IPS DF 4.7 (cell line): ENCODE data around the gene C4A.
"Not testable (repeated sequence)": the region's sequence is repeated elsewhere in the genome, so short reads cannot be mapped to it uniquely, and the experiment has no call there.

Experiments
- DNase-seq: peaks from one replicate; pipeline ENCODE4 v3.0.0-alpha.2; 2013; ENCODE audit warnings: low spot score; ENCODE audit errors: extremely low read depth

C4A gene

GRCh38 chr6:32047855-32048766 lies 66.3 kb downstream of the C4A start:
- DNase-seq = peak; percentile 46

- DNase-seq = not testable (repeated sequence)
Observed at GRCh38 chr6:32049149-32049548, 67.3 kb downstream of the C4A start.

GRCh38 chr6:32049736-32050135 lies 67.9 kb downstream of the C4A start:
- not testable (repeated sequence) for DNase-seq

GRCh38 chr6:32050562-32050961 lies 68.7 kb downstream of the C4A start:
- no peak for DNase-seq
